Ecto neural progenitor cell (in vitro differentiated cells): ENCODE measurements around the gene MYO16.
"Not testable (repeated sequence)": the region's sequence is repeated elsewhere in the genome, so short reads cannot be mapped to it uniquely, and the experiment has no call there.

Experiments used
- DNase-seq: peaks from one replicate; pipeline ENCODE4 v3.0.0-alpha.2; 2018; ENCODE audit warnings: low spot score

The MYO16 gene

DNA sequence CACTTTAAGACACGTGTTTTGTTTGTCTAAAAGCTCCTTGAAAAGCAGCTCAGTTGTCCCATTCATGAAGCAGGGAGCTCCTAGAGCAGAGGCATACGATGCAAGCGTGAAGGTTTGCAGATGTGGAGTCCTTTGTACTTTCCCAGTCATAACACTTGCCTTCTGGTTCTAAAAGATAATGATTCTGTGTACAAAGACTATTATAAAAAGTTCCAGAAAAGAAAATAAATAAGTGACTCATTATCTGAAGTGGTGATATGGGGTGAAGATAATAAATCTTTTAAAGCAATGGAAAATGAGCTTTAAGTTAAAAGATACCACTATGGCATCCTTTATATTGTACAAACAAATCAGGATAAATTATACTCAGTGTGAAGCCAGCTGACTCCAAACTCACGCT lies 569.9 kb downstream of the MYO16 start:
- DNase-seq = no peak

DNA sequence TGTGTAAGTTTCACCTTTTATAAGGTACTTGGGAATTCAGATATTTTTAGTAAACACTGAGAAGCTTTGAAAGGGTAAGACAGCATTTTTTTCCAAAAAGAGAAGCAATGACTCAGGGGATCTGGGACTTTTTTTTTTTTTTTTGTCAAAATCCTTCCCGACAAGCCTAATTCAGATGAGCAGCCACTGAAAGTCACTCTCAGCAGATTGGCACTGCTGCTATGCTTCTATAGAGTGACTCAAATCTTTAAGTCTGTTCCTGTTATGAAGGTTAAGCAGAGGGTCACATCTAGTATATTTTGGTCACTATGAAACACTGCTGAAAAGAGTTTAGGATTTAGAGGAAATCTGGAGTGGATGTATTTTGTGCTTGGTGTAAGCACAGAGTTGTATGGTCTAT lies 571.1 kb downstream of the MYO16 start:
- no peak for DNase-seq

DNA sequence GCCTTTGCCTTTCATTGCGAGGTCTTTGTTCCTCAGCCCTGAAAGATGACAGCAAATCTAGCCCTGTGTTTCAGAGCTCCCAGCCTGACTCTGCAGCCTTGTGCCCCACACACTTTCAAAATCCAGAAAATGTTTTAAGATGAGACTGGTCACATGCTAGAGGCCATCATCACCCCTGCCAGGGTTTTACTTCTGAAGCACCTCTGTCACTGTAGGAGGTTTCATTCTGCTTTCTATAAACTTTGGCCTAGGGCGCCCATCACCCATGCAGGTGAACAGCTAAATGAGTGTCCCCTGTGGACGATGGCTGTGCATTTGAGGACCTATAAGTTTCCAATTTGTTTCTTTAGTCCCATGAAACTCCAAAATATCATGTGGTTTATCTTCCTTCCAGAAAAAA lies 574.2 kb downstream of the MYO16 start:
- DNase-seq = no peak

DNA sequence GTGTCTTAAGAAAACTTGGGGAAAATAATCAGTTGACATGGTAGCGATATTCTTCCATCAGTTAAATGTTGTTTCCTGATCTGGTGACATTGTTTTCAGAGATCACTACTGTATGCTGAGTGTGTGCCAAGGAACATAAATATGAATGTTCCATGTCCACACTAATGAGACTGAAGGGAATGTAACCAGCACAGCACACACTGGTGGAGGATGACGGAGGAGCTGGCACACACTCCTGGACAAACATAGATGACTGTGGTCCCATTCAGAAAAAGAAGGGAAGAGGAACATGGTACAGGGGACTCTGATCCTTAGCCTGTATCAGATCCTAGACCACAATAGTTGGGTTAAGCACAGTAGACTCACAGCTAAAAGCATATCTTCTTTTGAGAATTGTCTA lies 574.8 kb downstream of the MYO16 start:
- DNase-seq = no peak

DNA sequence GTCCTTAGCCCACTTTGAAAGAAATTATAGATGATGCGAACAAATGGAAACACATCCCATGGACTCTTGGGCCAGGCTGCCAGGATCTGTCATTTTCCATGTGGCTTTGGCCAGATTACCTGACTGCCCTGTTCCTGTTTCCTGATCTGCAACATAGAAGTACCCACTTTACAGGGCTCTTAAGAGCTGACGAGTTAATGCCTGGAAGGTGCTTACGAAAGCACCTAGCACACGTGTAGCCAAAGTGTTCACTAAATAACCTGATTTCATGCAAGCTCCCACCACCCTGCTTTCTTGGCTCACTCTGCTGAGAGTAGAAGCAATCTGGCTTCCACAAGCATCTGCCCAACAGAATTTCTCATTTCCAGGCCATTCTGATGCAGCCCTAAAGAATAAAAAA lies 575.2 kb downstream of the MYO16 start:
- no peak for DNase-seq

GRCh38 chr13:109205315-109205714 lies 575.9 kb downstream of the MYO16 start:
- no peak for DNase-seq

DNA sequence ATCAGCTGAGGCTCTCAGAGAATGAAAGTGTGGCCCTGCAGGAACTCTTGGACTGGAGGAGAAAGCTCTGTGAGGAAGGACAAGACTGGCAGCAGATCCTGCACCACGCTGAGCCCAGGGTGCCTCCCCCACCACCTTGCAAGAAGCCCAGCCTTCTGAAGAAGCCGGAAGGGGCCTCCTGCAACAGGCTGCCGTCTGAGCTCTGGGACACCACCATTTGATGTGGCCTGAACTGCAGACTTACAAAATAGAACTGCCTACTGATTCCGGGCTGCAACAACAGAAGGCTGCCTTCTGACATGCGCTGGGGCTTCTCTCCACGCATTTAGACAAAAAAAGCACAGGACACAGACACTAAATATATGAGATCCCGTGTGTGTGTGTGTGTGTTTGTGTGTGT lies 577.2 kb downstream of the MYO16 start:
- DNase-seq = no peak

GRCh38 chr13:109207622-109208021 lies 578.2 kb downstream of the MYO16 start:
- DNase-seq = no peak

DNA sequence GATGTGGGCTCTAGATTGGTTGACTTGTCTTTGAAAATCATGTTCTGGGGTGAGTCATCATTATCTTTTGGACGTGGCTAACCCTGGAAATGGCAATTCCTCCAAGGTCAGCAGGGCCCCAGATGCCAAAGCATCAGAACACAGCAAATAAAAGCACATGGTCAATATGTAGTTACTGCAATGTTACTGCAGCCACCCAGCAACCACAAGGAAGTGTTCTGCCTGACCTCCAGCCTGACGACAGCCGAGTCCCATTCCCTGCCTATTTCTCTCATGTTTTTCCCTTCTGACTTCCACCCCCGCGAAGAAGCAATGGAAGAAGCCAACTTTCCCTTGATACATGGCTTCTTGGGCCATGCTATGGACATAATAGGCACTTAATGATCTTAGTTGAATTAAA lies 579.1 kb downstream of the MYO16 start:
- no peak for DNase-seq

DNA sequence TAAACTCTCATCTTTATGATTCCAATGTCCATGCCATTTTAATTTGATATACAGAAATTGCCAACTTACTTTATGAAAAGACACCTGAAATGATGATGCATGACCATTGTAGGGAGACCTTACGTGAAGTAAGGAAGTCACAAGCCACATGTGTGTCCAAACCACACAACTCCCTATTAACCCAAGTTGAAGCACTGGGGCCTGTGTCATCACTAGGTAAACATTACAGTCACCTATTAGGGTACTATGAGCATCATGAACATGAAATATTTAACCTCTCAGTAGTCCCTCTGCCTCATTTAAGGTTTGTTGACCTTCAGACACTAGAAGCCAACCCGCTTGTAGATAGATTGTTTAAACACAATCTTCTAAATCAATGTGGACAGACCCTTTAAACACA lies 580.1 kb downstream of the MYO16 start:
- no peak for DNase-seq

- DNase-seq = peak; percentile 54
These were observed 582.2 kb downstream of the MYO16 start for GRCh38 chr13:109211616-109212015.

DNA sequence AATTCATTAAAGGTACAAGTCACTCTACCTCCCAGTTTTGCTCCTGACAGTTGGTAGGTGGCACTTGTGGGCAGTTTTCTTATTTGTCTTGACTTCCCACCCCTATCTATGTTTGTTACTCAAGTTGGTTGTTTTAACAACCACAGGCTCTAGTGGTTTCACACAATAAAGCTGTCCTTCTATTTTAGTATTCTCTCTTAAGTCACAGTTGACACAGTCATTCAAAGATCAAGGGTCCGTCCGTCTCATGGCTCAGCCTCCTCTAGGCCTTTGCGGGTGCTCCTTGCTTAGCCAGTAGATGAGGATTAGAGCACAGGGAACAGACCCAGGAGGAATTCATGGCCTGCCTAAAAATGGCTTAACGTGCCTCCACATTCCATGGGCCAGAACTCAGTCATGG lies 583.2 kb downstream of the MYO16 start:
- DNase-seq = no peak

- DNase-seq = no peak
These were observed 584.3 kb downstream of the MYO16 start for GRCh38 chr13:109213714-109214113.

DNA sequence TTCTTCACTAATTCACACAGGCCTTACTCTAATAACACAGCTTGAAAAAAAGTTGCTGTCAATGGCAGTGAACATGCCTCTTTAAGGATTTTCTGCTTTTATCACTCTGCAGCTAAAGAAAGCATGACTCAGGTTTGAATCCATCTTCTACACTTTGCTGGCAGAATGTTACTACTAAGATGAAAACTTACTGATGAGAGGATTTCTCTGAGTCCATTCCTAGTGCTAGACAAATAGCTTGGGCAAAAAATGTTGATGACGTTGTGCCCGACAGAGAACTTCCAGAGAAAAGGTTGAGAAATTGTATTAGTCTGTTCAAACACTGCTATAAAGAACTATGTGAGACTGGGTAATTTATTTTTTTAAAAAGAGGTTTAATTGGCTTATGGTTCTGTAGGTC lies 585.0 kb downstream of the MYO16 start:
- DNase-seq = no peak

- DNase-seq = no peak
These were observed 586.0 kb downstream of the MYO16 start for GRCh38 chr13:109215377-109215776.

- DNase-seq = not testable (repeated sequence)
These were observed 588.1 kb downstream of the MYO16 start for GRCh38 chr13:109217510-109217909.

GRCh38 chr13:109220631-109221030 lies 591.2 kb downstream of the MYO16 start:
- DNase-seq = no peak

DNA sequence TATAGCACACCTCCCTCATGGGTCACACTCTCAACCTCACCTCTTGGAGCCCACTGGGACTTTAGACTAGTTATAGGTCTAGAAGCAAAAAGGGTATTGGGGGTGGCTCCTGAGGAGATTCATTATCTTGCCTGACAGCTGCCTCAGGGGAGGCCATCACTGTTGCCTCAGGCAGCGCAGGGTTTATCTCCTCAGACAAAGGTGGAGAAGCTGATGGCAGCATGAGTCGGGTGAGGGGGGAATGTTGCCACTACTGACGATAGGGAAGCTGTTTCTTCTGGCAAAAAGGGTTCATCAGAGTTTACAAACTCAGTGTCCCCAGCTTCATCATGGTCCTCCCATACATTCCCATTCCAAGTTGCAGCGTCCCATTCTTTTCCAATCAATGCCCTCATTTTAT lies 594.6 kb downstream of the MYO16 start:
- no peak for DNase-seq

GRCh38 chr13:109226631-109227030 lies 597.2 kb downstream of the MYO16 start:
- DNase-seq = no peak

- no peak for DNase-seq
These were observed 598.0 kb downstream of the MYO16 start for GRCh38 chr13:109227344-109227940.

GRCh38 chr13:109228211-109228610 lies 598.8 kb downstream of the MYO16 start:
- no peak for DNase-seq

DNA sequence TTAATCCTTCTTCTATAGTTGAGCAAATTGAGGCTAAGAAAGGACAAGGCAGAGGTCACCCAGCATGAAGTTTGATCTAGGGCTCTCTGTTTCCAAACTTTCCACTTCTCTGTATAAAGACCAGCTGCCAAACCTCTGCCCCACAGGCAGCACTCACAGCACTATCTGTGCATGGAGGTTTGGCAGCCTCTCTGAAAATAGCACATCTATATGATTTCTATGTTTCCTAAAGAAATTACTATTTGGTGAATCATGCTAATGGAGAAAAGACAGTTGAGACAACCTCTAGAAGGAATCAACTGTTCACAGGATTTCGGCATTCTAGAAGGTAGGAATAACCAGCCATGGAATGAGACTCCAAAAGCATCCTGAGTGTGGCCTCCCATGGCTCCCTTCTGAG lies 602.5 kb downstream of the MYO16 start:
- no peak for DNase-seq

DNA sequence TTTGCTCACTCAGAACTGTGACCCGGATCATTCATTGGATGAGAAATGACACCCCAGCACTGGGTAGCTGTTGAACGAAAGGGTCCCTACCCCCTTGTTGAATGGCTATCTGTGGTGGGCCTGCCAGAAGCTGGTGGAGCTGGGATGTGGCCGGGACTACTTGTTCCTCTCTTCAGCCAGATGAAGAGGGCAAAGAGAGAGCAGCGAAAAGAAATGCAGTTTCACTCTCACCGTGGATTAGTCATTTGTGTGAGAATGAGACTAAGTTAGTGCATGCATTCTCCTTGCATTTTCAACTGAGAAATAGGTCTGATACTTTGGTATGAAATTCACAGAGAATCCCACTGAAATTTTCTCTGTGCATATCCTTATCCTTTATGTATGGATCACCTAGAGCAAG lies 603.9 kb downstream of the MYO16 start:
- no peak for DNase-seq

DNA sequence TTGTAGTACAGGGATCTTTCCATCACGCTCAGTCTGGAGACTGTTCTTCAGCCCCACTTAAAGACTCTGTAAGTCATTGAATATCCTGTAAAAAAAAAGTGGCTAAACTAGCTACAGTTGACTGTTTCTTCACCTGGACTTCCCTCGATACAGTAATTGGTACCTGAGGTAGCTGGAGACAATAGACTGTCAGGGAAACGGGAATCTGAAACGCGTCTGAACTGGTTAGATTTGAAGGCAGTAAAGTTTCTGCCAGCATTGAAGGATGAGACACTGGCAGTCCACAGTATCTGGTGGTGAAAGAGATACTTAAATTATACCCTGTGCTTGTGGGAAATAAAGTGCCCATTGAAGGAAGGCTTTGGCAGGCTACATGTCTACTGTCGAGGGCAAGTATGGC lies 606.5 kb downstream of the MYO16 start:
- DNase-seq = no peak

GRCh38 chr13:109241160-109241559 lies 611.7 kb downstream of the MYO16 start:
- DNase-seq = no peak
